GM19023 (cell line): ENCODE results near the gene SLX4IP.

ENCODE experiments used
- ATAC-seq: cut with Tn5 transposase; IDR thresholded peaks from one replicate; pipeline ENCODE4 v1.9.1; 2021; ENCODE audit warnings: mild to moderate bottlenecking, moderate library complexity; ENCODE audit not compliant: unreplicated experiment

Gene SLX4IP

GRCh38 chr20:10427060-10427692 lies 7.9 kb upstream of the SLX4IP start:
- ATAC-seq: no peak

GRCh38 chr20:10428008-10428407 lies 7.1 kb upstream of the SLX4IP start:
- no peak for ATAC-seq

- no peak for ATAC-seq
Observed at GRCh38 chr20:10429443-10429981, 5.6 kb upstream of the SLX4IP start.

GRCh38 chr20:10430000-10430466 lies 5.1 kb upstream of the SLX4IP start:
- ATAC-seq: no peak

- ATAC-seq: no peak
Observed at GRCh38 chr20:10430704-10431103, 4.4 kb upstream of the SLX4IP start.

- no peak for ATAC-seq
Observed at GRCh38 chr20:10432079-10432478, 3.0 kb upstream of the SLX4IP start.

- no peak for ATAC-seq
Observed at GRCh38 chr20:10433014-10433622, 2.0 kb upstream of the SLX4IP start.

GRCh38 chr20:10433623-10434466 lies 1.3 kb upstream of the SLX4IP start, which contains the start of gene MKKS:
TSS of gene MKKS (minus strand) at chr20:10434222. CDS start at chr20:10413514, 20,708 bp downstream.
- peak; percentile 61 for ATAC-seq

GRCh38 chr20:10434467-10434831 lies 656 bp upstream of the SLX4IP start:
- ATAC-seq: peak; percentile 33

GRCh38 chr20:10436053-10436699 lies 1.1 kb downstream of the SLX4IP start:
- no peak for ATAC-seq

GRCh38 chr20:10438217-10438616 lies 3.1 kb downstream of the SLX4IP start:
- no peak for ATAC-seq

GRCh38 chr20:10443936-10444335 lies 8.8 kb downstream of the SLX4IP start:
- ATAC-seq: no peak

- ATAC-seq: no peak
Observed at GRCh38 chr20:10445758-10446157, 10.7 kb downstream of the SLX4IP start.

GRCh38 chr20:10447028-10447427 lies 11.9 kb downstream of the SLX4IP start:
- peak; percentile 96 for ATAC-seq

GRCh38 chr20:10448270-10449156 lies 13.4 kb downstream of the SLX4IP start:
- ATAC-seq: no peak

- ATAC-seq: no peak
Observed at GRCh38 chr20:10449270-10449669, 14.2 kb downstream of the SLX4IP start.

- peak; percentile 91 for ATAC-seq
Observed at GRCh38 chr20:10453241-10453640, 18.1 kb downstream of the SLX4IP start.

GRCh38 chr20:10454151-10454750 lies 19.1 kb downstream of the SLX4IP start:
- no peak for ATAC-seq

- ATAC-seq: no peak
Observed at GRCh38 chr20:10461495-10461894, 26.4 kb downstream of the SLX4IP start.

GRCh38 chr20:10462516-10462915 lies 27.4 kb downstream of the SLX4IP start:
- no peak for ATAC-seq
